Islet of Langerhans (tissue), 1 donor: ENCODE measurements around the gene PREB.
"Not testable (repeated sequence)": the region's sequence is repeated elsewhere in the genome, so short reads cannot be mapped to it uniquely, and the experiment has no call there.

Experiments used
- FAIRE-seq: peaks from one replicate; lab custom pipeline; 2011; peaks lifted over from hg19 to GRCh38; lab: Jason Lieb, UNC

The PREB gene

GRCh38 chr2:27133905-27134780 is at the start of gene PREB:
Gene PREB, minus strand, starts transcription at chr2:27134636. Its CDS starts 215 bp downstream, at chr2:27134421.
- no peak for FAIRE-seq

DNA sequence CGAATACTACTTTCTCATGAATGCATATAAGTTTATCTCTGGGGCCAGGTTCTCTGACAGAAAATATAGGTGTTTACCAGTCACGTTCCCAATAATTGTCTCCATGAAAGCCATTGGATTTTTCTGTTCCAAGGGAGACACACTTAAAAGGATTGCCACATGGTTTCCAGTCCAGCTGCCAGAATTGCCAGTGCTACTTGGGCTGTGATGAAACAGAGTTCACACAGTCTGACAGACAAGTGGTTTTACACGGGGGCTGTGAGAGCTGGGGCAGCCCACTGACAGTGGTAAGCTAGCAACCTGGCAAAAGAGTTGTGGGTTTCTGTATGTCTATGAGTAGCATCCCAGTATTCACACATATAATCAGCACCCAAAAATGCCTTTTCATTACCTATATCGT is 49.7 kb upstream of the PREB start:
- FAIRE-seq = no peak

GRCh38 chr2:27182346-27182745 is 47.9 kb upstream of the PREB start:
- no peak for FAIRE-seq

DNA sequence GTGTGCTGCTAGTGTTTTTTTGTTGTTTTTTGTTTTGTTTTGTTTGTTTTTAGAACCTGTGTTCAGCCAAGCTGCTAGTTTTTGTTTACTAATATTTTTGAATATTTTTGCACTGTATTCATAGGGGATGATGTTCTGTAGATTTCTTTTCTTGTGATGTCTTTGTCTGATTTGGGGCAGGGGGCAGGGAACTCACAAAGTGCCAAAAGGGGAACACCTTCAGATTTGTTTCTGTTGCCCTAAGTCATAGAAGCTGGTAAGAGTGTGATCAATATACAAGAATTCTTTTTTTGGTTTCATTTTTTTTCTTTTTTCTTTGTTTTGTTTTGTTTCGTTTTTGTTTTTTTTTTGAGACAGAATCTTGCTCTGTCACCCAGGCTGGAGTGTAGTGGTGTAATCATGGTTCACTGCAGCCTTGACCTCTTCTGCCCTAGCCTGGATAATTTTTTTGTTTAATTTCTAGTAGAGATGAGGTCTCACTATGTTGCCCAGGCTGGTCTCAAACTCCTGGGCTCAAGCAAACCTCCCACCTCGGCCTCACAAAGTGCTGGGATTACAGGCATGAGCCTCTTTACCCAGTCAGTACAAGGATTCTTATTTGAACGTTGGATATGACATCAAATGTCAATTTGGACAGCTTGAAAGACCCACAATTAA is 45.0 kb upstream of the PREB start:
- FAIRE-seq = no peak

DNA sequence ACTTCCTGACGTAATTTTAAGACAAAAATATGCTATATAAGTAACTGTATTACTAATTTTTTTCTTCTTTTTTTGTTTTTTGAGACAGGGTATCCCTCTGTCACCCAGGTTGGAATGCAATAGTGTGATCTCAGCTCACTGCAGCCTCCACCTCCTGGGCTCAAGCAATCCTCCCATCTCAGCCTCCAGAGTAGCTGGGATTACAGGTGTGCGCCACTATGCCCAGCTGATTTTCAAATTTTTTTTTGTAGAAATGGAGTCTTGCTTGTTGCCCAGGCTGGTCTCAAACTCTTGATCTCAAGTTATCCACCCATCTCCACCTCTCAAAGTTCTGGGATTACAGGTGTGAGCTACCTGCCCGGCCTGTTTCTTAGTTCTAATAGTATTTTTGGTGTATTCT is 44.0 kb upstream of the PREB start:
- FAIRE-seq = no peak

DNA sequence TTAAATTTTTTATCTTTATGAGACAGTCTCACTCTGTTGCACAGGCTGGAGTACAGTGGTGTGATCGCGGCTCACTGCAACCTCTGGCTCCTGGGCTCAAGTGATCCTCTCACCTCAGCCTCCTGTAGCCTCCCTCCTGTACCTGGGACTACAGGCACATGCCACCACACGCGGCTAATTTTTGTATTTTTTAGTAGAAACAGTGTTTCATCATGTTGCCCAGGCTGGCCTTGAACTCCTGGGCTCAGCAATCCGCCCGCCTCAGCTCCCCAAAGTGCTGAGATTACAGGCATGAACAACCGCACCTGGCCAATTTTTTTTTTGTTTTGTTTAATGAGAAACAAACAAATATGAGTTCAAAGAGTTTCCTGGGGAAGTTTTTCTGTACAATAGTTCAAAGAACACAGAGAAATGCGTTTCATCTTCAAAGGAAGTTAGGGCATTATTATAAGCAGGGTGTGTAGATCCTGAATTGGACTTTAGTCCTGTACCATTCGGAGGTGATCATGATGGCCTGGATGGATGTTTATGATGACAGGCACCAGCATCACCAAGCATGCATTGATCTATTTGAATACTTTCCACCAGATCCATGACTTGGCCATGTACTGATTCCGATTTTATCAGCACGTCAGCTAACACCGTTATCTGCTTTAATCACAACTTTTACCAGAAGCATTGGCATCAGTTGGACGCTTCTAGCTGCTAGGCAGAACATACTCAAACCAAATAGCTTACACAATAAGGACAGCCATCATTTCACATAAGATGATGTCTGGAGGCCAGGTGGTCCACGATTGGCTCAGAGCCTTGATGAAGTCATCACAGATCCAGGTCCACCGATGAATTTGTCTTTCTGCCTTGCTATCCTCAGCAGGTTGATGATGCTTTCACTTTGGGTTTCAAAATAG is 43.3 kb upstream of the PREB start:
- no peak for FAIRE-seq

GRCh38 chr2:27175781-27176180 is 41.3 kb upstream of the PREB start:
- not testable (repeated sequence) for FAIRE-seq

GRCh38 chr2:27175330-27175729 is 40.9 kb upstream of the PREB start:
- no peak for FAIRE-seq

DNA sequence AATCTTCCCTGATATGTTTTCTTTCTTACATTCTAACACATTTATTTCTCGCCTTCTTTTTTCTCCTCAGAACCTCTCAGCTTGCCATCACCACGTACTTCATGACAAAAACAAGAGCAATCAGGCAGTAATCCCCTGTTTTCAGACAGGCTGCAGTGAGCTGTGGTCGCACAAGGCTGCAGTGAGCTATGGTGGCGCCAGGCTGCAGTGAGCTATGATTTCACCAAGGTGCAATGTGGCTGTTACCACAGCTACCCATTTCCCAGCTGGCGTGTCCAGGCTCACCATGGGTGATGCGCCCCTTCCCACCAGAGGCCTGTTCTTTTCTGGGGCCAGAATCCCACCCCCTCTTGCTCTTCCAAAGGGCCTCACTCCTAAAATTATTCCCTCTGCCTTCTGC is 40.2 kb upstream of the PREB start:
- no peak for FAIRE-seq

DNA sequence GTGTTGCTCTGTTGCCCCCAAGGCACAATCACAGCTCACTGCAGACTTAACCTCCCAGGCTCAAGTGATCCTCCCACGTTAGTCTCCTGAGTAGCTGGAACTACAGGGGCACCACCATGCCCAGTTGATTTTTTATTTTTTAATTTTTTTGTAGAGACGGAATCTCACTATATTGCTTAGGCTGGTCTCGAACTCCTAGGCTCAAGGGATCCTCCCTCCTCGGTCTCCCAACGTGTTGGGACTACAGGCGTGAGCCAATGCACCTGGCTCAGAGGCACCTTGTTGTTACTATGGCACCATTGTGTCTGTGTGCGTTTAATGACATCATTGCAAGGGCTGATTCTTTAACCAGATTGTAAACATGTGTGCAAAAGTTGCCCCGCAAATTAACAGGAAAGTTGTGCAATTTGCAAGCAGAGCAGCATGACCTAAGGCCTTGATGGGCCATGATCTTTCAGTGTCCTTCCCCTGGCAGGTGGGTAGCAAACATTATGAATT is 37.0 kb upstream of the PREB start:
- FAIRE-seq = no peak

DNA sequence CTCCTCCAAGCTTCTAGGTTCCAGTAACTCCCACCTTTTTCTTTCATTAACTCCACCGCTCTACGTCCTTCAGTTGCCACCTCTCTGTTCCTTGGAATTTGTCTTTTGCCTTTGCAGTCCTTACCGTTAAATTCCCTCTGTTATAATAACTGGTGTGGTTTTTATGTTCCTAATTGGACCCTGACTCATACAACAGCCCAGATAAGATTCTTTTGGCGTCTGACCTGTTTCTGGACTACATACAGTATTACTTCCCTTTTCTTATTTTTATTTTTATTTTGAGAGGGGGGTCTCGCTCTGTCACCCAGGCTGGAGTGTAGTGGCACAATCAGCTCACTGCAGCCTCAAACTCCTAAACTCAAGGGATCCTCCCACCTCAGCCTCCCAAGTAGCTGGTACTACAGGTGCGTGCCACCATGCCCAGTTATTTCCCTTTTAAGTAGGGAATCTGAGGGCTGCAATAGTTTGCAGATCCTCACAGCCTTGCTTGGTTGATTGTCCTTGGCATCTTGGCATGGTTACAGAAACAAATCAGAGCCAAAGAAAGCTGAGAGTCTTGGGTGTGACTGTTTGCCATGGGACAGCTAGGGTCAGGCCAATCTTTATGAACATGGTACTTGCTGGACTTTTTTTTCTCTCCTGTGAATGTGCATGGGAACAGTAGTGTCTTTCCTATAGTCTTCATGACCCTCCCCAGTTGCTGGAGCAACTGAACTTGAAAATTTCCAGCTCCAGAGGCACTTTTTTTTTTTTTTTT is 36.3 kb upstream of the PREB start:
- no peak for FAIRE-seq

GRCh38 chr2:27164960-27165763 is 30.7 kb upstream of the PREB start:
- FAIRE-seq = no peak

DNA sequence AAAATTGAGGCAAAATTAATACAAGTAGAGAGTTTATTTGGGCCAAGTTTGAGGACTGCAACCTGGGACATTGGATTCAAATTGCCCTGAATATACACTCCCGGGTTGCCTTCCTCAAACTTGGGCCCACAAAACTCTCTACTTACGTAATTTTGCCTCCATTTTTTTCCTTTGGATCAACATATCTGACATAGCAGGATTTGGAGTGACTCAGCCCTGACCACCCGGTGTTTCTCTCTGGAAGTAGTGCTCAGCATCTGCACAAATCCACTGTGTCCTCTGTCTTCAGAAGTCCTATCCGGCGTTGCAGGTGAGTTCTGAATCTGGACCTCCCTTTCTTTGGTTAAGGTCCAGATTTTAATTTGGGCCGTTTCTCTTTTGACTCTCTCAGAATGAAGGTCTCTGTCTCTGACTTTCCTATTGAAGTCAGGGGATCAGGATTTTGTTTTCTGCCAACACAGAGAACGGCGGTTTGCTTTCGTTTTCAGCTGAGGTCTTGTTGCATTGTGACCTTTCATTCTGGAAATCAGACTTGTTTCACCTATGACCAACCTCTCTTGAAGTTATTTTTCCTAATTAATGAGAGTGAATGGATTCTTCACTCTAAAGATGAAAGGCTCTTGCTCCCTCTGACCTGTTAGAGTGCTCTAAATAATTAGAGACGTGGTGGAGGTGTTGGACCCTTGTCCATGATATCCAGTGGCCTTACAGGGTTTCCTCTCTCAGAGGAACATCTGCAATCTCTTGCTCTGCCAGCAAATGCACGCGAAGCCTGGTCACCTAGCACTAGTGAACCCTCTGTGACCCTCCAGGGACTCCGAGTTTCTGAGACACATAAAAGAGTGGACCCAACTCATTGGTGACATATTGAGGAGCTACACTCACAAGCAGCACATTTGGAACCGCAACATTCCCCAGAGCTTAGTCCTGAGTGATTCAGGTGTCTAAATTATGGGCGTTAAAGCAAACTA is 28.0 kb upstream of the PREB start:
- FAIRE-seq = no peak

GRCh38 chr2:27160191-27160590 is 25.8 kb upstream of the PREB start:
- FAIRE-seq = no peak

DNA sequence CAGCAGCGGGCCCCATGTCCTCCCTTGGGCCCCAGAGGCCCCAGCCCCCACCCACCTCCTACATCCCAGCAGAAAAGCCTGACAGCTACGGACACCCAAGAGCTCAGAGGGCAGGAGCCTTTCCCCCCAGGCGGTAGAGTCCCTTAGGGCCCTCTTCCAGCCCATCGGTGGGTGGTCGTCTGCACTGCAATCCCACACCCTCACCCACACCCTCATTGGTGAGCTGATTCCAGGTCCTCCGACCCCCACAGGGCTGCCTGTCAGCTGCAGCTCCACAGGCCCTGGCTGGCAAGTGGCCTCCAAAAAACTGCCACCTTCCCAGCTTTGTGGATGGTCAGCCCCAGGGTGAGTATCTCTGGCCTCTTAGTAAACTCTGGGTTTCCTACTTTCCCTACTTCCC is 24.8 kb upstream of the PREB start:
- no peak for FAIRE-seq

- FAIRE-seq = no peak
These were observed 24.0 kb upstream of the PREB start for GRCh38 chr2:27158468-27158867.

DNA sequence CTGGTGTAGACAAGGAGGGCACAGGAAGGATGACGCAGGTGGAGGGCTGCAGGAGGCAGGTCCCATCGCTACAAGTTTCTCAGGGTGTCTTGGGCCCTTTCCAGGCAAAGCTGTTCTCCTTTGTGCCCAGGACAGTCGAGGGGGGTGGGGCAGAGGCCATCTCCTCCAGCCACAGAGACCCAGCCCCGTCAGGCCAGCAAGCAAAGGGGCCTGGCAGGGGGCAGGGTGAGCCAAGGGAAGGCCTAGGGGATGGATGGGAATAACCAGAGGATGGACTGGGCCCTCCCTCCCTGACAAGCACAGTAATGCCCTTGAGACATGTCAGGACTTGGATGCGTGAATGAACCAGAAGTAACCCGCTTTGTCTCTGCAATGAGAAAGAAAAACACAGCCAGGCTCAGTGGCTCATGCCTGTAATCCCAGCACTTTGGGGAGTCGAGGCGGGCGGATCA is 20.7 kb upstream of the PREB start:
- no peak for FAIRE-seq

DNA sequence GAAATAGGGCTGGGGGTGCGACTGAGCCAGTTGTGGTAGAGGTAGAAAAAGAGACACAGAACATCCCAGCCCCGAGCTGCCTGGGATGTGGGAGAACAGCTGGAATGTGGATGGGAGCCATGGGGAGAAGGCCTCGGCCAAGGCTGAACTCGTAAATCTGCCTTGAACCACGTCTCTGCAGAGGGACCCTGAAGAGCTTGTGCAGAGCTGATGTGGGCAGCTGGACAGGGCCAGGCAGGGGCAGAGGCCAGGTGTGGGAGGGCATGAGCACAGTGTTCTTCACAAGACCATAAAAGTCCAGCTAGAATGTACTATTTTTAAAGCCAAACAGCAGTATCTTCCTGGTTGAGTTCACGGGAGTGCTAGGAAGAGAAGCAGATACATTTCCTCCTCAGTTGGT is 20.1 kb upstream of the PREB start:
- FAIRE-seq = no peak

- no peak for FAIRE-seq
These were observed 18.5 kb upstream of the PREB start for GRCh38 chr2:27152796-27153464.
